Stimulated activated CD4-positive, alpha-beta T cell treated with anti-CD3 and anti-CD28 coated beads, Interleukin-1b, Interleukin-23, amount 100 ng/mL, for 48 hours (primary cell): Measurements from ENCODE around the gene CTNNA2.

Experiments used
- DNase-seq: peaks from one replicate; pipeline ENCODE4 v3.0.0-alpha.2; 2020

CTNNA2 gene

DNA sequence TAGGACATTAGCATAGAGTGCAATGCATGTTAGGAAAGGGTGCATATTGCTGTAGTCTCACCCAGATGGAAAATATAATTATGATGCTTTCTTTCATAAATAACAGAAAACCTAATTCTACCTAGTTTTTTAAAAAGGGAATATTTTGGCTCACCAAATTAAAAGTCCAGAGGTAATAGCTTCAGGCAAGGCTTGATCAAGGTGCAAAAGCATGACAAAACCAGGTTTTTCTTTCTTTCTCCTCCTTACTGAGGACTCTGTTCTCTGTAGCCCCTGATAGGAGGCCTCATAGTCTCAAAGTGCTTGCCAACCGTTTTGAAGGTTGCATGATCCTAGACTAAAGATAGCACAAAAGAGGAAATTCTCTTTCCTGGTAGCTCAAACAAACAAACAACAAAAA lies 349.9 kb downstream of the CTNNA2 start:
- no peak for DNase-seq

DNA sequence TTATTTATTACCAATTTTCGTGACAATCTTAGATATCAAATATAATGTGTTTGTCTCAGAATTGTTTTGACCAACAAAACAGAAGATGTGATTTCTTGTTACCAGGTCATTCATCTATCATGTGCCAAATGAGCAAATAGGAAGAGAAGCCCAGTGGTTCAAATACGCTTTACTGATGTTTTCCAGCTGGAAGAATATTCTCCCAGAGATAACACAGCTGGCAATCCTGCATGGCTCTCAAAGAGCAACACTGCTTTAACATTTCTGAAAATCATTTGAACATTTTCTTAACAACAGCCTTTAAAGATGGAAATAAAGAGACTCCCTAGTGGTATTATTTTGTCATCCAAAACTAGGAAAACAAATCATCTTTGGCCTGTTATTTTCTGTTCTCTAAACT lies 359.8 kb downstream of the CTNNA2 start:
- DNase-seq, result no peak

- no peak for DNase-seq
Measured at GRCh38 chr2:79874015-79874414, 361.2 kb downstream of the CTNNA2 start.

GRCh38 chr2:79876430-79876829 lies 363.6 kb downstream of the CTNNA2 start:
- no peak for DNase-seq

- no peak for DNase-seq
Measured at GRCh38 chr2:79882548-79882947, 369.7 kb downstream of the CTNNA2 start.

GRCh38 chr2:79887747-79888374 lies 375.0 kb downstream of the CTNNA2 start:
- no peak for DNase-seq

- no peak for DNase-seq
Measured at GRCh38 chr2:79892123-79892522, 379.3 kb downstream of the CTNNA2 start.

DNA sequence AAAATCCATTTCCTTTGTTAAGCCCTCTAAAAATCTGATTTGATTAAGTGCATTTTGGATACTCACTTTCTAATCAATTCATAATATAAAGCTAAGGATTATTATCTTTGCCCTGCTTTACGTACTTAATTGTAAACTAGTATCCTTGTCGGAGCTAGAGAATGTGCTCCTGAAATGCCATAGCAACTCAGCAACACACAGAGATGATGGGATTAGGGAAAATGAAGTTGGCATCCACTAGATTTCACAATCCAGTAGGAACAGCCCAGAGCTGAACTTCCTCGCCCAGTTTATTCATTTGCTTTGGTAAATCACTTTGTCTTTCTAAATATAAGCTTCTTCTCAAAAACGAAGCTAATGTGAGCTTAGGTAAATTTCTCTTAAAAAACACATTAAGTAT lies 386.3 kb downstream of the CTNNA2 start:
- no peak for DNase-seq

GRCh38 chr2:79901161-79901560 lies 388.3 kb downstream of the CTNNA2 start:
- no peak for DNase-seq

DNA sequence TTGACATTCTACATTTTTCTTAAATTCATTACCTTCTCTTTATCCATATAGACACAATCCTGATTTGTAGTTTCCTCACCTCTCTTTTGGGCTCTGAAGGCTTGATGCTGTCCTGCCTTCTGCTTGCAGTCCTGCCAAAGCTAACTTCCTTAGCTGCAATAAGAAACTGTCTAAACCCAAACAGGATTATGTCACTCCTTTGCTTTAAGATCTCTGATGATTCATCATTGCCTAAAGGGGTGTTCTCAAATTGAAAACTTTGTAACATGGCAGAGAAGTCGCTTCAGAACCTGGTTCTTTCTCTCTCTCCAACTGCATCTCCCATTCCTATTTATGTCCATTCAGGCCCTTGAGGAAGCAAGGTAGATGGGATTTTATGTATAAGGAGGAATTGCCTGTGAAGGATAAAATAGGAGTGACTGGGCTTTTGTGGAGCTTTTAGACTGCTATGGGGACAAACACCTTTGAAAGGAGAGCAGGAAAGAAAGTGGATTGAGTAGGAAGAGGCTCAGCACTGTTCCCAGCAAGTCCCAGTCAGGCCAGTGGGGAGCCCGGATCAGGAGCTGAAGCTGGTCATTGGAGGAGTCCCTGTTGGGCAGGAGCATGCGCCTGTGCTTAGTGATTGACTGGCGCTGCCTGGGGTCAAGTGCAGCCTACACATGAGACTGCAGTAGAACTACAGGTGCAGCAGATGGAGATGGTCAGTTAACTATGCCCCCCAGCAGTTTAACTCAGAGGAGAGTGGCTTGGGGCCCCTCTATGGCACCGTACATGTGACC lies 390.6 kb downstream of the CTNNA2 start:
- no peak for DNase-seq

DNA sequence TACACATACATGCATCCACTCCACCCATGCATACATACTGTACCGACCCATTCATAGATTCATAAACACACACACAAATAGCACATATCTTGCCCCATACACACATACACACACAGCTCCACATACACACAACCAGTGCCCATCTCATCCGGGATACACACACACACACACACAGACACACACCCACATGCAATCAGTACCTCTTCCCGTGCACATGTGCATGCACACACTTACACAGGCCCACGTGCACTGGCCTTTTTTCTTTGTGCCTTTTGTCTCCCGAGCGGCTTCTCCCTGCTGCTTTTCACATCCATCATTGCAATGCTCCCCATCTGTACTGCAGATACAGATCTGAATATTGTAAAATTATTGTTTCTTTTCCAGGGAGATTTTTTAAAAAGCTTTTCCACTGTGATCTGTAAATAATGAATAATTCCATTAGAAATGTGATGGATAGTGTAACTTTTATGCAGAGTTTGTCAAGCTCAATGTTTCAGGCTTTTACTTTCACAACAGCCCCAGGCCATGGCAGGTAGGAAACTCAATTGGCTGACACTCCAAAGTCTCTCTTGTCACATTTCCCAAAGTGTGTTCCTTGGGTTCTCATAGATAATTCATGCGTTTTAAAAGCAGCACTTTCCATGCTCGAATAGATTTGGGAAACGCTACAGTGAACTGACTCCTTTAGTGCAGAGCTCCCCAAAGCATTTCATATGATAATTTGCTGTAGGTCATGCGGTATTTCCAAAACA lies 393.5 kb downstream of the CTNNA2 start:
- no peak for DNase-seq

GRCh38 chr2:79909521-79909920 lies 396.7 kb downstream of the CTNNA2 start:
- no peak for DNase-seq

DNA sequence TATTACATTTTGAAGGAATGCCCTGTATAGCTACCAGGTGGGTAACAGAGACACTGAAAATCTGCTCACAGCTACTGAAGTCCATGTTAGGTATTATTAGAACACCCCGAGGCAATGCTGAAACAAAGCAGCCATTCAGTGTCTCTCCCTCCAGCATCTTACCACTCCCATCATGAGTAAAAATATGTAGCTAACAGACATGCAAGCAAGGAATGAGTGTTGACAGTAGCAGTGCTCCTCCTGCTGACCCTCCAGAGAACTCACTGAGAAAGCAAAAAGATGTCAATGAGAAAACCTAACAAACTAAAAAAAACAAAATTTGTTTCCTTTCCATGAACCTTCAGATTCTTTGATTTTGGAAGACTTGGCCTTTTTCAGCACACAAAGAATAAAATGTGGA lies 397.8 kb downstream of the CTNNA2 start:
- no peak for DNase-seq

GRCh38 chr2:79915455-79915854 lies 402.6 kb downstream of the CTNNA2 start:
- DNase-seq, result no peak

DNA sequence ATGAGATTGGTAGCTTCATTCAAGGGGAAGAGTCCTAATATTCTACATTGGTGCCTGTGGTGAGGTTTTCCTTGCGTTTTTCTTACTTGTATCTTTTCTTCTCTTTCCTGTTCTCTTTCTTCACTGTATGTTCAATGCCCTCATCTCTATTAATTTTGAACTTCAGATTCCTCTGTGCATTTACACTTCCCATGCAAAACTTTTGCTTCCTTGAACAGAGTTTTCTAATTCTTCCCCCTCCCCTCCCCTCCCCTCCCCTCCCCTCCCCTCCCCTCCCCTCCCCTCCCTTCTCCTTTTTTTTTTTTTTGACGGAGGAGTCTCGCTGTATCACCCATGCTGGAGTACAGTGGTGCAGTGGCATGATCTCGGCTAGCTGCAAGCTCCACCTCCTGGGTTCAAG lies 403.4 kb downstream of the CTNNA2 start:
- no peak for DNase-seq

DNA sequence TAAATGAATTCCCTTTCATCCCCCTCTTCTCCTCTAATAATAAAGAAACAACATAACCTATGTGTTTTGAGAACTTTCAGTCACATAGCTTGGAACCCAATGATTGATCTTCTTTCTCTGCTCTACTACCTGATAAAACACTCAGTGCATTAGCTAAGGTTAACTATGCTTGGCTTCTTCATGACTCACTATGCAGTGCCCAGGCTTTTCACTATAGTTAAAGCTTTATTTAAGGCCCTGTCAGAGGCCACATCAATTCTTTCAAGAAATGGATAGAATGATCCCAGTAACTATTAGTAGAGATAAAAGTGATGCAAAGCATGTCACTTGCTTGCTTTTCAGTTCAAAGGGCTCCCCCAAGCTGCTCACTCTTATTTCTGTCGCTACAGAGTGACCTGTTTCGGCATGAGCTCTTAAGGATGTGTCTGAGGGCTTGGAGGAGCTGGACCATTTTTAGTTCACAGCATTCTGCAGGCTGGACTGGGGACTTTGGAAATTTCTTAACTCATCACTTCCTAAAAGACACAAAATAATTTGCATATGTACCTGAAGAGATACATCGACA lies 407.7 kb downstream of the CTNNA2 start:
- no peak for DNase-seq

DNA sequence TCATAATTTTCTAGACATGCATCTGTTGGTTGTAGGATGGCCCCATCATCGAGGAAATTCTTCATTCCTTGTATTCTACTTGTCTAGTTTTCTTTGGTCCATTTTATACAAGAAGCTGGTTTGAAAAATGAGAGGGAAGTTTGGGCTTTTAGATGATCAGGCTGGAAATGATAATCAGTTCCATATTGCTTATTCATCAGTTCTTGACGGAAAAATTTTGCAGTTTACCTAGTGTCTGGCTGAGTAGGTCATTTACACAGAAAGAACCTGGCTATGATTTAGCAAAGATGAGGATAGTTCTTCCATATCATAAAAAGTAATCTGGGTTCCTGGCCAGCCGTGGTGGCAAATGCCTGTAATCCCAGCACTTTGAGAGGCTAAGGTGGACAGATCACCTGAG lies 416.8 kb downstream of the CTNNA2 start:
- DNase-seq, result no peak

- DNase-seq, result no peak
Measured at GRCh38 chr2:79935046-79935732, 422.3 kb downstream of the CTNNA2 start.

DNA sequence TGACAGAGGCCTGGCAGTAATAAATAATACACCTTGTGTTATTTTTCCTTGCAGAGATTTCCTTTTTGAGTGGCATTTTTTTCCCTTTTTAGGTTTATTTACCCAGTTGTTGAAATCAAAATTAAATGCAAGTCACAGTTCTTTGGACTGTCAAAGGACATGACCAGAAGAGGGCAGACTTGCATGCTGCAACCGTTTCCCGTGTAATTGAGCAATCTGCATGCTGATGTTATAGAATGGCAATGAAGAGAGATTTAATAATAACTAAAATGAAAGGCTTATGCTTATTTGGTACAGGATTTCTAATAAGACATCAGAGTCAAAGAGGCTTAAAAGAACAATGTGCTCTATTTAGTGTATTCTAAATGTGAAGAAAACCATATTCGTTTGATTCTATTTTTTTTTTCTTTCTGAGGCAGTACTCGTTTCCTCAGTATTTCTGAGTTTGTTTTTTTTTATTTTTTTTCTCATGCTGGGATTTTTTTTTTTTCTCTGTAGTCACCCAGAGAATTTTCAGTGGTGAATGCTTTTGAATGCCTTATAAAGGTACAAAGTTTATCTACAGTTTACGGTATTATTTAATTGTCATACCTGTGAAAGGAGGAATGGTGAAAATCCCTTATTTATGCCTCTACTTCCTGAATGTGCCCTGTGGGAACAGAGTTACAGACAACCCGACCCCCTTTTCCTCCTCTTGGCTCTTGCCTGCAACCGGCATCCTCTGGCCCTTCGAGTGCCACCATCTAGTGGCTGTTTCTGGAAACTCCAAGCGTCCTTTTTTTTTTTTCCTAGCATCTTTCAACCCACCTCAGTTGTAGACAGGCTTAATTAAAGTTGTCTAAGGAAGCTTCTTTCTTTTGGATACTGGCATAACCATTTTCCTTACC lies 423.2 kb downstream of the CTNNA2 start:
- peak; percentile 2 for DNase-seq

- DNase-seq, result no peak
Measured at GRCh38 chr2:79936715-79937114, 423.9 kb downstream of the CTNNA2 start.

DNA sequence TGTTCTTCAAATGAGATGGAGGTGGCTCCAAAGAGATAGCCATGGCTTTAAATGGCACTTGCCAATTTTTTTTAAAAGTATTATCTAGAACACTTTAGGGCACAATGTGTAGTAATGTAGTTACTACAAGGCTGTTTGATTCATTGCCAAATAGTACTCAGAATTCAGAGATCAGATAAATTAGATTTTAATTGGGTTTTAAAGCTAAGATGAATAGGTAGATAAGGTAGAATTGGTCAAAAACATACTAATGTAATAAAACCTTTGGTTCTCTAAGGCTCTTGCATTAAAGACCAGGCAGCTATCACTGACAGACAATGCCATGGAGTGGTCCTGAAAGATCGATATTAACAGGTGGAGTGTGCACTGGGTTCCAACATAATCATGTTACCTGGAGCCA lies 425.8 kb downstream of the CTNNA2 start:
- DNase-seq, result no peak

DNA sequence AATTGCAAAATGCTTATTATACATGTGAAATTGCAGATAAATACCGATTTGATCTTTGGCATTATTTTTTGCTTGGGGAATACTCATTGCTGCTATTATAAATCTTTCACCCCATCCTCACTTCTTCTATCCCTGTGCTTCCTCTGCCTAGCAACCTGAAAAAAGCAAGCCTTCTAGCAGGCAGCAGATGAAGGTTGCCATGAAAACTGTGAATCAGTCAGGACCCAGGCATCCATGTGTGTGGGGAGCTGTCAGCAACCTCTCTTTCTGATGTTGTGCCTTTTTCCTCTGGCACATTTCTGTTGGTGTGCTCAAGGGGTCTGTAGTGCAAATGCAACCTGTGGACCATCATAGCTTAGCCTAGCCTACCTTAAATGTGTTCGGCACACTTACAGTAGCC lies 427.5 kb downstream of the CTNNA2 start:
- no peak for DNase-seq
